ENCODE results near the gene EXD2.

DNA sequence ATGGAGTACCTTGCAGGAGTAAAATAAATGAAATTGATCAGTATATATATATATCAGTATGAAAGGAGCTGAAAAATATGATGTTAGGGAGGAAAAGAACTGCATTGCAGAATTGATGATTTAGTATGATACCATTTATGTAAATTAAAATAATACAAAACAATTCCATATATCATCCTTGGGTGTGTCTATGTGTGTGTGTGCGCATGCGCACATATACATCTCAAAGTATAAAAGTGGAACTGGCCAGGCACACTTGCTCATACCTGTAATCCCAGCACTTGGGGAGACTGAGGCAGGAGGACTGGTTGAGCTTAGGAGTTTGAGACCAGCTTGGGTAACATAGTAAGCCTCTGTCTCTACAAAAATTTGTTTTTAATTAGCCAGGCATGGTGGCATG, 84.0 kb downstream of the EXD2 start:
- TF ChIP-seq, protein P1, sequence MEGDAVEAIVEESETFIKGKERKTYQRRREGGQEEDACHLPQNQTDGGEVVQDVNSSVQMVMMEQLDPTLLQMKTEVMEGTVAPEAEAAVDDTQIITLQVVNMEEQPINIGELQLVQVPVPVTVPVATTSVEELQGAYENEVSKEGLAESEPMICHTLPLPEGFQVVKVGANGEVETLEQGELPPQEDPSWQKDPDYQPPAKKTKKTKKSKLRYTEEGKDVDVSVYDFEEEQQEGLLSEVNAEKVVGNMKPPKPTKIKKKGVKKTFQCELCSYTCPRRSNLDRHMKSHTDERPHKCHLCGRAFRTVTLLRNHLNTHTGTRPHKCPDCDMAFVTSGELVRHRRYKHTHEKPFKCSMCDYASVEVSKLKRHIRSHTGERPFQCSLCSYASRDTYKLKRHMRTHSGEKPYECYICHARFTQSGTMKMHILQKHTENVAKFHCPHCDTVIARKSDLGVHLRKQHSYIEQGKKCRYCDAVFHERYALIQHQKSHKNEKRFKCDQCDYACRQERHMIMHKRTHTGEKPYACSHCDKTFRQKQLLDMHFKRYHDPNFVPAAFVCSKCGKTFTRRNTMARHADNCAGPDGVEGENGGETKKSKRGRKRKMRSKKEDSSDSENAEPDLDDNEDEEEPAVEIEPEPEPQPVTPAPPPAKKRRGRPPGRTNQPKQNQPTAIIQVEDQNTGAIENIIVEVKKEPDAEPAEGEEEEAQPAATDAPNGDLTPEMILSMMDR (IDR thresholded peaks at IDR 0.05): no peak
- TF ChIP-seq POLR2A (IDR thresholded peaks at IDR 0.05): no peak

Data from lower leg skin (tissue), 3 donors.